ENCODE results near the gene DBNDD1.
"Not testable (repeated sequence)": the region's sequence is repeated elsewhere in the genome, so short reads cannot be mapped to it uniquely, and the experiment has no call there.

Gene DBNDD1

GRCh38 chr16:90010676-90011507 lies 8.4 kb downstream of the DBNDD1 start:
- DNase-seq = no peak

GRCh38 chr16:90009172-90009899 lies 9.9 kb downstream of the DBNDD1 start:
- DNase-seq = no peak

GRCh38 chr16:90008708-90009145 lies 10.5 kb downstream of the DBNDD1 start:
- DNase-seq = no peak

- not testable (repeated sequence) for DNase-seq
Observed at GRCh38 chr16:90007635-90008234, 11.5 kb downstream of the DBNDD1 start.

DNA sequence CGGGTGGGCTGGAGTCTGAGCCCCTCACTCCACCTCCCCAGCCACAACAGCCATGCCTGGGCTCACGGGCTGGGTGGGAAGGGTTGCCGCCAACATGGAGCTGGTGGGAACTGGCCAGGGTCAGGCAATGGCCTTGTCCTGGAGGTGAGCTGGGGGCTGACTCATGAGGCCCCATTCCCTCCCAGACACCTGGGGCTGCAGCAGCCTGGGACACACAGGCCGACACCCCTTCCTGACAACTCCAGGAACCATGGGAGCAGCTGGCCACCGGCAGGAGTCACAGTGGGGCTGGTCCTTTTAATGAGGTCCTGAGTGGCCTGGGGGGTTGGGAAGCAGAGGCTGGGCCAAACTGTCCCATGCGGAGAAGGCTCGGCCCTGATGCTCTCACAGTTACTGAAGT lies 12.2 kb downstream of the DBNDD1 start:
- no peak for DNase-seq

GRCh38 chr16:90005956-90006663 lies 13.1 kb downstream of the DBNDD1 start:
- DNase-seq = no peak

DNA sequence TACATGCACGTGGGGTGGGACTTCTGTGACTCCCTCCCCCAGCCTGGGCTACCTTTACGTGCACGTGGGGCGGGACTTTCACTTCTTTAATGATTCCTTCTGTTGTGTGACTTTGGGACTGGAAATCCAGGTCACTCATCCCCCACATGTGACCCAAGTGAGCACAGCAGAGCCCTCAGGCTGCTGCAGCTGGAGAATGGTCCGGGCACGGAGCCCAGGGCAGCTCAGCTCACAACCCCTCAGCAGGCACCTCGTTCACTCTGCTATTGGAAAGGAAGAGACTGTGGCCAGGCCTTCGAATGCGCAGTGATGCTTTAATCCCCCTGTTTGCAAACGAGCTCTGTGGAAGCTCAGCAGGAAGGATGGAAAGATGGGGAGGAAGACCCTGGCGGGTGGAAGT lies 14.7 kb downstream of the DBNDD1 start:
- DNase-seq = no peak

GRCh38 chr16:90002759-90003158 lies 16.5 kb downstream of the DBNDD1 start:
- no peak for DNase-seq

GRCh38 chr16:90001761-90002503 lies 17.3 kb downstream of the DBNDD1 start:
- DNase-seq = no peak

GRCh38 chr16:90000733-90001427 lies 18.4 kb downstream of the DBNDD1 start:
- DNase-seq = no peak

DNA sequence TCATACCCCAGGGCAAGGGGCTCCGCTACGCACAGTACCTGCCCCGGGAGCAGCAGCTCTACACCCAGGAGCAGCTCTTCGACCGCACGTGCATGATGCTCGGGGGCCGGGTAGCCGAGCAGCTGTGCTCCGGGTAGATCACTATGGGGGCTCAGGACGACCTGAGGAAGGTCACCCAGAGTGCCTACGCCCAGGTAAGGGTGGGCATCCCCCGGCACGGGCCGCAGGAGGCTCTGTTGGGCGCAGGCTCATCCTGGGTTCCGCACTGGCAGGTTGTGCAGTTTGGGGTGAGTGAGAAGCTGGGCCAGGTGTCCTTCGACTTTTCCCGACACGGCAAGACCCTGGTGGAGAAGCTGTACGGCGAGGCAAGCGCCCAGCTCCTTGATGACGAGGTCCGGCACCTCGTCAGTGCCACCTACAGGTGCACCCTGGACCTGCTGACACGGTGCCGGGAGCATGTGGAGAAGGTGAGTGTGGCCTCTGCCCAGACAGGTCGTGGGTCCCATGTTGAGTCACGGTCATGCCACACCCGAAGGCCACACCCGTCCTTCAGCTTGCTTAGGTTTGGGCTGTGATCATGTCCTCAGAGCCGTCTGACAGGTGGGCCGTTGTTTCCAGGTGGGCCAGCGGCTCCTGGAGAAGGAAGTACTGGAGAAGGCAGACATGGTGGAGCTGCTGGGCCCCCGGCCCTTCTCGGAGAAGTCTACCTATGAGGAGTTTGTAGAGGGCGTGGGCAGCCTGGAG lies 19.3 kb downstream of the DBNDD1 start:
- DNase-seq = no peak

GRCh38 chr16:89996178-89996489 lies 23.1 kb downstream of the DBNDD1 start:
- no peak for DNase-seq

DNA sequence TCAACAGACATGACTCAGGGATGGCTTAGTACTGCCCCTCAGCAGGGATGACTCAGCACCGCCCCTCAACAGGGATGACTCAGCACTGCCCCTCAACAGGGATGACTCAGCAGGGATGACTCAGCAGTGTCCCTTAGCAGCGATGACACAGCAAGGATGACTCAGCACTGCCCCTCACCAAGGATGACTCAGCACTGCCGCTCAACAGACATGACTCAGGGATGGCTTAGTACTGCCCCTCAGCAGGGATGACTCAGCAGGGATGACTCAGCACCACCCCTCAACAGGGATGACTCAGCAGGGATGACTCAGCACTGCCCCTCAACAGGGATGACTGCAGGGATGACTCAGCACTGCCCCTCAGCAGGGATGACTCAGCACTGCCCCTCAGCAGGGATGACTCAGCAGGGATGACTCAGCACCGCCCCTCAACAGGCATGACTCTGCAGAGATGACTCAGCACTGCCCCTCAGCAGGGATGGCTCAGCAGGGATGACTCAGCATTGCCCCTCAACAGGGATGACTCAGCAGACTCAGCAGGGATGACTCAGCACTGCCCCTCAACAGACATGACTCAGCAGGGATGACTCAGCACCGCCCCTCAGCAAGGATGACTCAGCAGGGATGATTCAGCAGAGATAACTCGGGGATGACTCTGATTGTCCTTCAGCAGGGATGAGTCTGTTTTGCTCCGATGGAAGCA lies 23.6 kb downstream of the DBNDD1 start:
- DNase-seq = not testable (repeated sequence)

GRCh38 chr16:89994721-89995474 lies 24.4 kb downstream of the DBNDD1 start:
- DNase-seq = not testable (repeated sequence)

- DNase-seq = no peak
Observed at GRCh38 chr16:89994389-89994720, 24.9 kb downstream of the DBNDD1 start.

DNA sequence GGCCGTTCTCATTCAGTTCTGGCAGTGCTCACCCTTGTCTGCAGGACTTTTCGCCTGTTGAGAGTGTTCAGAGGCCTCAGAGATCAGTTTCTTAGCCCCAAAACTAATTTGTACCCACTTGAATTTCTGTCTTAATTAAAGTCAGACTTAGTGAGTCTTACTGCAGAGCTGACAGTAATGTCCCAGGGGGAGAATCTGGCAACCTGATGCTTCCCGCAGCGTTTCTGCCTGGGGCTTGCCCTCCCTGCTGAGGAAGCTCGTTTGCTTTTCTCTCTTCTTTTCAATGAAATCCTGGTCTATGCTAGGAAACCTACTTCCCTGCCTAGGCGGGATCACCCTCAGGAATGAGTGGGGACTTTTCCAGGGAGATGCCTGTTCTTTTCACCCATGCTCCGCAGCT lies 25.3 kb downstream of the DBNDD1 start:
- no peak for DNase-seq

- DNase-seq = no peak
Observed at GRCh38 chr16:89993377-89993776, 25.9 kb downstream of the DBNDD1 start.

- DNase-seq = no peak
Observed at GRCh38 chr16:89990799-89991198, 28.5 kb downstream of the DBNDD1 start.

- no peak for DNase-seq
Observed at GRCh38 chr16:89988951-89989350, 30.3 kb downstream of the DBNDD1 start.

GRCh38 chr16:89987169-89987568 lies 32.1 kb downstream of the DBNDD1 start:
- no peak for DNase-seq

All from cerebellar nuclear complex (tissue), 1 donor.